NCI-H1417 treated with DMSO at 0.1 percent for 48 hours (cell line): ENCODE results near the gene ANO1.

Experiments
- DNase-seq: peaks from one replicate; lab custom pipeline; 2025; lab: John Stamatoyannopoulos, UW

The ANO1 gene

DNA sequence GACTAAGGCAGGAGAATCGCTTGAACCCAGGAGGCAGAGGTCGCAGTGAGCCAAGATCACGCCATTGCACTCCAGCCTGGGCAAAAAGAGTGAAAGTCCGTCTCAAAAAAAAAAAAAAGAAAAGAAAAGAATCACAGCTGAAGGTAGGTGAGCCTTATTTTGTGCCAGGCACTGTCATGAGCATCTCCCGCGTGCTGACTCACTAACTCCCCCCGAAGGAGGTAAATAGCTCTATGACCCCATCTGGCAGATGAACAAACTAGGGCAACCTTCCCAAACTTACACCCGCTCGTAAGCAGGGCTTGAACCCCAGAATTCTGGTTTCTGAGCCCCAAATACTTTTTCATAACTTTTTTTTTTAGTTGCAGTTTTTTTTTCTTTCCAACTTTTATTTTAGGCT, 60.3 kb downstream of the ANO1 start:
- DNase-seq = no peak

DNA sequence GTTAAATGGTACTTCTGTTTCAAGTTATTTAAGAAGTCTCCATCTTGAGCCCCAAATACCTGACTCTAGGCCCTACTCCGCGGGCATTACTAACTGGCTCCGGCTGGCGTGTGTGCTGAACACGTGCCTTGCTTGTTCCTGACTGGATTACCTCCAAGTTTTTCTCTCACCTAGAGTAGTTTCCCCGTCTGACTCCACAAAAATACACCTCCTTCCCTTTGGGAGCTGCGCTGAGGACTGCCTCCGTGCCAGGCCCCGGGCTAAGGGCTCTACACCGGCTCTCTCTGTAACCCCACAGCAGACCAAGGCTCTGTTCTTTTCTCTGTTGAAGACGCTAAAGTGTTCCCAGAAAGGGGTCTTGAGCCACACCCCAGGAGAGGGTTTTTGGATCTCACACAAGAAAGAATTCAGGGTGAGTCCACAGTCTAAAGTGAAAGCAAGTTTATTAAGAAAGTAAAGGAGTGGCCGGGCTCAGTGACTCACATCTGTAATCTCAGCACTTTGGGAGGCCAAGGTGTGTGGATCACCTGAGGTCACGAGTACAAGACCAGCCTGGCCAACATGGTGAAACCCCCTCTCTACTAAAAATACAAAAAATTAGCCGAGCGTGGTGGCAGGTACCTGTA, 61.8 kb downstream of the ANO1 start:
- DNase-seq = no peak

DNA sequence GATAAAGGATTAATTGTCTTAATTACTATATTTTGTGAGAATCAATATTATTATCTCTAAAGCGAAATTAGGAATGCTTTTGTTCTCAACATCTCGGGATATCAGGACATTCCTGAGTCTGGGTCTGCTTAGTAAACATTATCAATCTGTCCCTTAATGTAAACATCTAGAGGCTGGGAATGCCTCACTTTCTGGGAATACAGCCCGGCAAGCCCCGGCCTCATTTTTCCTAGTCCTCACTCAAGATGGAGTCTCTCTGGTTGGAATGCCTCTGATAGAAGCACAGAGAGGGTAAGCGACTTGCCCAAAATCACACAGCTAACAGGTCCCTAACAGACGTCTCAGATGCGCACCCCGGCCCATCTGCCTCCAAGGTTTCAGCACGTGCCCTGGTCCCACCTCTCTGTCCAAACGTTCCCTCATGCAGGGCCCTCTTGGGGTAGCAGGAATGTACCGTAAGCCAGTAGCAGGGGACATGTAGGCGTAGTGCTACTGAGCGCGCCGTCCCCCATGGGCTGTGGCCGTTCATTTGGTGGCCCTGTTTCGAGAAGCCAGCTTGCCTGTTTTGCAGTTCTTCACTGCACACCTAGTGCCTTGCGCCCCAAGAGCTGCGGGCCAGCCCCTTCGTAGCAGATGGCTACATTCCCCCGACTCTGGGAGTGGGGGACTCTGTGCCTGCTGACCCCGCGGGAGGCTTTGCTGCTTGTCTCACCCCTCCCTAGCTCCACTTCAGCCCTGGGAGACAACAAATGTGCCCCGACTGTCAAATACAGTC, 62.8 kb downstream of the ANO1 start:
- DNase-seq = no peak

DNA sequence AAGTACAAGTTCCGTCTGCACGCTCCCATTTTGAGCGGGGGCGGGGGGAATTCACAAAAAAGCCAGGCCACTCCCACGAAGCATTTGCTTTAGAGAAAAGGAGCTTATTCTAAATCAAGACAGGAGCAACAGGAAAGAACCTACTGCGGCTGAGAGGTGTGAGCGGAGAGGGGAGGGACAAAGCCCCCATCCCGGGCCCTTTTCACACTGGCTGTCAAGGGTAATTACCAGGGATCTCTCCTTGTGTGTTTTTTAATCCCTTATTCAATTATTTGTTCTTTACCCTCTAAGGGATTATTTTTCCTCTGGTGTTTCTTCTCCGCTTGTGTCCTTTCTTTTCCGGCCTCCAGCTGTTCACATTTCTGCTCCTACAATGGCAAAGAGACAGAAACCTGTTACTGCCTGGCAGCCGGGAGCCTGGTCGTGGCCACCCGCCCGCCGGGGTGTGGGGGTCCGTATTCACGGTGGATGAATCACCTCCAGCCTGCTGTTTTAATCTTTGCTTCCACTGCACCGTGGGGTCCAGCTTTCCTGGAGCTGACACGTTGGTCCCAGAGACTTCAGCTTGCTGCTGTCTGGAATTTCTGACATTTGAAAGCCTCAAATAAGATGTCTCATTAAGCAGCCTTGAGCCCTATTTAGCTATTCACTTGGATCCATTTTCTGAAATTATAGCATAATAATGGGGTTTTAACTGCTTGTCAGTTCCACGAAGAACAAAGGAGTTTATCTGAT, 63.5 kb downstream of the ANO1 start:
- DNase-seq = no peak

DNA sequence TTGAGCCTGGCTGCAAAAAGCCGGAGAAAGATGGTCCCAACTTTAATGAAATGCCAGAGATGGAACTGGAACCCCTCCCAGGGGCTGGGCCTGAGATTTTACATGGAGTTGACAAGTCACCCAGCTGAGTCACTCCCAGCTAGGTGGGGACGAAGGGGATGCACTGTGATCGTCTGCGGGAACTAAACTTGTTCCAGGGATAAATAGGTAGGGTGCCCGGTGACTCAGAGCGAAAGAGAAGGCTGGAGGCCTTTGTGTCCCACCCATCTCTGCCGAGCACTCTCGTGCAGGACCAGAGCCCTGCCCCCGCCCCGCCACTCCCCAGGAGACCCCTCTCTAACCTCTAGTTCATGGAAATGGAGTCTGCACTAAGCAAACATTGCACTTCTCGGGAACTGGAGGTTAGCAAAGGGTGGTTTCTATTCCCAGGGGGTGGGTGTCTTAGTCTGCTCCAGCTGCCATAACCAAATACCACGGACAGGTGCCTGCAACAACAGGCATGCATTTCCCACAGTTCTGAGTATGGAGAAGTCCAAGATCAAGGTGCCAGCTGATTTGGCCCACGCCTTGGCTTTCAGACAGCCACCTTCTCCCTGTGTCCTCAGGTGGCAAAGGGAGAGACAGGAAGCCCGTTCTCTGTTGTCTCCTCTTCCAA, 64.2 kb downstream of the ANO1 start:
- no peak for DNase-seq

DNA sequence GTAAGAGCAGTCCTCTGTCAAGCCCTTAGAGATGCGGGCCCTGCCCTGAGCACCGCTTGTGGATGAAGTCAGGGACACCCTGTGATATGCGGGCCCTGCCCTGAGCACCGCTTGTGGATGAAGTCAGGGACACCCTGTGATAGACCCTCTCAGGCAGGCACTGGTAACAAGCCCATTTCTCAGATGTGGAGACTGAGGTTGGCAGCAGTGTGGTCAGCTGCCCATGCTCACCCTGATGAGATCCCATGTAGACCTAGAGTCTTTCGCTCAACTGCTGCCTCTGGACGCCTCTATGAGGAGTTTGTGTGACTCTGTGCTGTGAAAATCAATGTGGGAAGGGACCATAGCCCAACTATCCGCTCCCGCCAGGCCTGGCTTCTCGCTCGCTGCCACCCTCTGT, 66.1 kb downstream of the ANO1 start:
- no peak for DNase-seq

DNA sequence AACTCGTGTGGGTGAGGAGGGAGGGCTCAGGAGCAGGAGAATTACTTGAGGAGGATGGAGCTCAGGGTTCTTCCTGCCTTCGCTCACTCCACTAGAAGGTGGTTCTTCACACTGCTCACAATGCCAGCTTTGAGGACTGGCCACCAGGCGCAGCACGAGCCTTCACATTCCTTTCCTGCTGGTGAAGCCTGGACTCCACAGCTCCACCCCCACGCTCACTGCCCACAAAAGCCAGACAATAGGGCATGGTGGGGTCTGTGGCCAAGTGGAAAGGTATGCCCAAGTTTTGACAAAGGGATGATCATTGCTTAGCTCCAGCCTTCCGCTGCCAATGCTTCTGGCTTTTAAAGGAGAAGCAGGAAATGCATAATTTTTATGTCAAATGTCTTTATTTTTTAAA, 67.0 kb downstream of the ANO1 start:
- no peak for DNase-seq

DNA sequence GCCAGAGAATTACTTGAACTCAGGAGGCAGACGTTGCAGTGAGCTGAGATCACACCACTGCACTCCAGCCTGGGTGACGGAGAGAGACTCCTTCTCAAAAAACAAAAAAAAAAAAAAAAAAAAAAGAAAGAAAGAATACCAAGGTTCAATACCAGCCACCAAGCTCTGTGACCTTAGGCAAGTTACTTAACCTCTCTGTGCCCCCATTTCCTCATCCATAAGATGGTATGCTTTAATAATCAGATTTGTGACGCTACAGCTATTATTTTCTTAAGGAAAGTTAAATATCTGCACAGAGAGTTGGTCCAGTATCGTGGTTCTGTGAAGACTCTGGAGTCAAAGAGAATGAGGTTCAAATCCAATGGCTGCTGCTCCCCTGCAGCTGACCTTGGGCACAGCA, 67.7 kb downstream of the ANO1 start:
- DNase-seq = no peak

DNA sequence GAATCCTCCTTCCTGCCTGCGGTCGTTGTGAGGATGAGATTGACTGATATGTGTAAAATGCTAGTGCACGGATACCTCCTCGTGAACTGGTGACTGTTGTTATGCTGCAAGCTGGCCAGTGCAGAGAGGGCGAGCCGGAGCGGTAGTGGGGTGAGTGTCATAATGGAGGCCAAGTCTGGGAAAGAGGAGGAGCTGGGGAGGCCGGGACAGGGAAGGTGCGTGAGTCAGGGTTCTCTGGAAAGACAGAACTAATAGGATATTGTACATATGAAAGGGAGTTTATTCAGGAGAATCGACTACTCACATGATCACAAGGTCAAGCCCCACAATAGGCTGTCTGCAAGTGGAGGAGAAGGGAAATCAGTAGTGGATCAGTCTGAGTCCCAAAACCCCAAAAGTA, 68.2 kb downstream of the ANO1 start:
- DNase-seq = no peak

DNA sequence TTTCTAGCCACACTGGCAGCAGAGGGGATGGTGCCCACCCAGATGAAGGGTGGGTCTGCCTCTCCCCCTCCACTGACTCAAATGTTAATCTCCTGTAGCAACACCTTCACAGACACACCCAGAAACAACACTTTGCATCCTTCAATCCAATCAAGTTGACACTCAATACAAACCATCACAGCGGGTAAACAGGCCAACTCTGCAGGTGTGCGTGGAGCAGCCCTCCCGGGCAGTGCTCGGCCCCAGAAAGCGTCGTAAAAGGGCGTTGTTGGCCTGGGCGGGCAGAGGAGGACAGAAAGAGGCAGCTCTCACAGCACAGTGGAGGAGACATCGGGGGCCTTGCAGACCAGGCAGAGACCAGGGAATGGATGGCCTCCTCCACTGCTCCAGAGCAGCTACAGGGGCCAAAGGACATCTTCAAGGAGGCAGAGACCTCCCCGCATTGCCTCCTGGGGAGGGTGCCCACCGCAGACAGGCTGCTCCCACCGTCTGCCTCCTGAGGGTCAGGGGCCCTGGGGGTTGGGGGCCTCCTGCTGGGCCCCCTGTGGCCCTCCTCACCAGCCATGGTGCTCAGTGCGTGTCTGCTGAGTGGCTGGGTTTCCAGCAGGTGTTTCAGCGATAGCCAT, 68.9 kb downstream of the ANO1 start:
- DNase-seq = no peak

DNA sequence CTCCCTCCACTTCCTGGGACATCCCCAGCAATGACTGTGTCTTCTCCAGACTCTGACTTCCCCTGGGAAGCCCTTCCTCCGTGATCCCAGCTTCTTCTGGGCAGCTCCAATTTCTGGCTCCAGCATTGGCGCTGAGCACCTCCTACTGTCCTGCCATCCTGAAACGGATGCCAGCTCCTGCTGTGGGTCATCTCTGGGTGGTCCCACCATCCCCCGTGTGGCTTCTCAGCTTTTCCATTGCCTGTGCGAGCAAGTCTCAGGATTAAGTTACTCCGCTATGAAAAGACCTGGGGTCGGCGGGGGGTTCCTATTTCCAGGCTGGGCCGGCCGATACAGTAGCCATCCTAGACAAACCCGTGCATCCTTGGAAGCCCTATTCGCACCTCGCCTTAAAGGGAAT, 69.6 kb downstream of the ANO1 start:
- no peak for DNase-seq

DNA sequence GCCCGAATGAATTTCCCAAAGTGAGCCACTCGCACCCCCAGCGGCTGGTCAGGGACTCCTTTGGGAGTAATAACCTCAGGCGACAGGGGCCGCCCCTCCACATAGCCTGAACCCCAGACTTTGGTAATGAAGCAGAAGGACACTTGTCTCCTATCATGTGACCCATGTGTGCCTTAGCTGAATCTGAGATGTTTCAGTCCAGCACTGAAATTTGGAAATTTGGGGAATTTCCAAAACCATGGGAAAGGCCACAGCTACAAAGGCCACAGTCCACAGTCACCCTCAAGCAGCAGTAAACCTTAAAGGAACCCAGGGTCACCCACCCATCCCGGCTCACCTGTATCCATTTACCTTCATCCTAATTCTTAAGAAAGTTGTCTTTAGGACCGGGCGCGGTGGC, 73.6 kb downstream of the ANO1 start:
- no peak for DNase-seq

DNA sequence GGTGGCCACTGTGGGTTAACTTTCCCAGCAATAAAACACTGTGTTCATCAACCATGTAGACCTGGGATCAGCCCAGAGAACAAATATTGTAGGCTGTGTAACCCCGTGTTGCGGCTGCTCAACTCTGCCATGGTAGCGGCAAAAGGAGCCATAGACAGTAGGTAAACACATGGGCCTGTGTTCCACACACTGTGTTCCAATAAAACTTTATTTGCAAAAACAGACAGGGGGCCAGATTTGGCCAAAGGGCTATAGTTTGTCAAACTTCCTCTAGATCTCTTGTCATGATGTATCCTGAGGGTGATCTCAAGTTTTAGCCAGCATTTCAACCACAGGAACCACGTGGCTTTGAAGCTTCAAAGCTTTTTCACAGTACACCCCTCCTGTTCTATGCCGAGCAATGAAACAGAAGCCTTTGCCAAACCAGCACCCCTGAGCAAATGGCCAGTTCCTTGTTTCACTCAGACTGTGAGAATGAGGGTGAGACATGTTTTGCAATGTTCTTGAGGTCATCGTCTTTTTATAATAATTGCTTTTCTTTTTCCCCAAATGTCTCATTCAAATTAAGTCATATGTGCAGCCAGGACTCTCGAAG, 75.1 kb downstream of the ANO1 start:
- no peak for DNase-seq

DNA sequence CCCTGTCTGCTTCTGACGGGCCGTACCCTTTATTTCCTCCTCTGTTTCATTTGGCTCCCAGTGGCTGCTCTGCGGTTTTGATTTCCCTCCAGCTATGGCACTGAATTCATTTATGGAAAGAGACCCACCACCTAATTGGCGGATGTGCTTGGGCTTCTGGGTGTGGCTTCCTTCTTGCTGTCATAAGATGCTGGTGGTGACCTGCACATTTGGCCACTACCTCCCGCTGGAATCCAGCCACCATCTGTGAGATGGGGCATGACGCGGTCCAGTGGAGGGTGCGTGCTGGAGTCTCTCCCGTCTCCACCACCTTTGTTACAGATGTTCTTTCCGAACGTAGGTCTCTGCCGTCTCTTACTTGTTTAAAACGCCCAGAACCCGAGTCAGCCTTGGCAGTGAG, 77.3 kb downstream of the ANO1 start:
- DNase-seq = no peak

DNA sequence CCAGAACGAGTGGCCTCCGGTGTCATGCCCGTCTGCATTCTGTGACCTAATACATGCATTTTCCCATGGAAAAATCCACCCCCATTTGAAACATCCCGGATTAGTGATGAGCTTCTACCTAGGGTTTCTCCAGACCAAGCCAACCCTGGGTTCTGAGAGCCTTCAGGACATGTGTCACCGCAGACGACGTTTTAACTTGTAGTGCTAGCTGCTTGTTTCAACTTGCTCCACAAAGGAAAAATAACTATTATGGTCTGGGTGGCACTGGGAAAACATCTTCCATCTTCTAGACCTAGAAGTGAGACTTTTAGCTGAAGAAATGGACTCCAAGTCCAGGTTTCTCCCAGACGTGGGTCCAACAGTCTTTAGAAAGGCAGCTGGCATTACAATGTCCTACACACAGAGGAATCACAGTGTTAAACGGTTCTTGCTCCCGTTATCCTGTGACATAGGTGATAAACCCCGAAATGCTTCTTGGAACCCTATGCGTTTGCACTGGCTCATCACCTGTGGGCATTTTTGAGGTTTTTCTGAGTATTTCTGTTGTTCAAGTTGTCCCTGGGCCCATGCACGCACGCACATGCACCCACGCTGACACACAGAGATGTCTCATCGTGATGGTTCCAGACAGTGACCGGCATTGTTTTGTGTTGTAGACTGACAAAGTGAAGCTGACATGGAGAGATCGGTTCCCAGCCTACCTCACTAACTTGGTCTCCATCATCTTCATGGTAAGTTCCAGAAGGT, 78.3 kb downstream of the ANO1 start:
- DNase-seq = no peak

DNA sequence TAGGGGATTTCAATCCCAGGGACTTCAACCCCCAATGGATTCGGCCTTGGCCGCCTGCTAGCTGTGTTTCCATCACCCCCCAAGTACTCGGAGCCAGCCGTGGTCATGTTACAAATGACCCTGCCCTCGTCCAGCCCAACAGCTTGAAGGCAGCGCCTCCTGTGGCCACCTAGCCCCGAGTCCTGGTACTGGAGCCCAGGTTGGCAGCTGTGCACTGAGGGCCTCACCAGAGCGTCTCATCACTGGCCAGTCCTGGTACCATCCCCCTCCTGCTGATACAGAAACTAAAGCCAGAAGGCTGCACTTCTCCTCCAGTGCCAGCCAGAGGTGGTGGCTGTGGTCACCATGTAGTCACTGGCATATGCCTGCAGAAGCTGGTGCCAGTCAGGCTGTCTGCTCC, 80.1 kb downstream of the ANO1 start:
- no peak for DNase-seq

DNA sequence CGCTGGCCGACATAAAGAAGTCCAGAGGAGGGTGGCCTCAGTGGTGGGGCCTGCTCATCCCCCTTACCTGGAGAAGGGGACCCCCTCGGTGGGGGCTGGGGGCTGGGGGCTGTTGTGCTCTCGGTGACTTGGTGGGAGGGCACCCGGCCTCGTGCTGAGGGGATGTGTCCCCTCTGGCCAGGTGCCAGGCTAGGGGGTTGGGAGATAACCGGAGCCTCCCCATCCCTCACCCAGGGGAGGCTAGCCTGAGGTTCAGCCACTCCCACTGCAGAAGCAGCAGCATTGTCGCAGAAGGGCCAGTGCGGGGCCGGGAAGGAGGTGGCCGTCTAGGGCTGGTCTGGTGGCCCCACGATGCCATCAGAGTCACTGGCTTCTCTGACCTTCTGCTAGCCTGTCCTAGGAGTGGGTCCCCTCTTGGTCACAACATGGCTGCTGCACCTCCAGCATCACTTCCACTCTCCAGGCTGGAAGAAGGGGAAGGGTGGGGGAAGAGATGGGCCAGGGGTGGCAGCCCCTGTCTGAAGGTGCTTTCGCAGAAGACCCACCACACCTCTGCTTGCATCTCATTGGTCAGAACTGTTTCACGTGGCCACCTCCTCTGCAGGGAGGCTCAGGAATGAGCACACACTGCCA, 80.8 kb downstream of the ANO1 start:
- no peak for DNase-seq

DNA sequence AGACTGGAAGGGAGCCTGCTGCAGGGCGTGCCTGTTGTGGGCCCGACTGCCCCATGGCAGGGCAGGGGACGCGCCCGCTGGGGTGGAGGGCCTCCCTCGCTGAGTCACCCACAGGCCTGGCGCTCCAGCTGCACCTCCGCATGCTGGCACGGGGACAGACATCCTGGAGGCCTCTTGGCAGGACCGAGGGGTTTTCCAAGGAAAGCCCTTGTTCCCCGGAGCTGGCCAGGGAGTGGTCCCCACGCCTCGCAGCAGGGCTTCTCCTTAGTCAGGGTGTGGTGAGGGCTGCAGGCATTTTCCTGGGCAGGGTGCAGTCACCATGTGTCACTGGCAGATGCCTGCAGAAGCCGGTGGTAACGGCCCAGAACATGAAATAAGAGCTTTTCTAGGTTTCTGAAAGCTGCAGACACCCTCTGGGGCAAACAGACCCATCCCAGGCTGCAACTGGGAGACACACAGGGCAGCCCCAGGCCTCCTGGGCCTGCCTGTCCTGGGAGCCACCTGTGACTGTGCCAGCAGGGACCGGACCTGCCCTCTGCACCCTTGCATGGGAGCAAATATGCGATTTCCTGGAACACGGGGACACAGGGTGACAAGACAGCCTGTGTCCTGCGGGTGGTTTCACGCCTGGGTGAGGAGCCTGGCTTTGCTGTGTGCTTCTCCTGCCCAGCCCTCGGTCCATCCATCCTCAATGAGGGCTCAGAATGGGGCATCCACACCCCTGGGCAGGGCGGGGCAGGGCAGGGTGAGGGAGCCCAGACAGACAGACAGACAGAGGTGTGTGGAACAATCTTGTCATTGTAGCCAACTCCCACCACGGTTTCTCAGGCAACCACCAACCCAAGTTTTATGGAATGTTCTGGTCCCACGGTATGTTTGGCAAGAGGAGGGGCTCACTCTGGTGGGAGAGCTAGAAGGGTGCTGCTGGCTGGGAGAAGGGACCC, 81.8 kb downstream of the ANO1 start:
- DNase-seq = no peak

DNA sequence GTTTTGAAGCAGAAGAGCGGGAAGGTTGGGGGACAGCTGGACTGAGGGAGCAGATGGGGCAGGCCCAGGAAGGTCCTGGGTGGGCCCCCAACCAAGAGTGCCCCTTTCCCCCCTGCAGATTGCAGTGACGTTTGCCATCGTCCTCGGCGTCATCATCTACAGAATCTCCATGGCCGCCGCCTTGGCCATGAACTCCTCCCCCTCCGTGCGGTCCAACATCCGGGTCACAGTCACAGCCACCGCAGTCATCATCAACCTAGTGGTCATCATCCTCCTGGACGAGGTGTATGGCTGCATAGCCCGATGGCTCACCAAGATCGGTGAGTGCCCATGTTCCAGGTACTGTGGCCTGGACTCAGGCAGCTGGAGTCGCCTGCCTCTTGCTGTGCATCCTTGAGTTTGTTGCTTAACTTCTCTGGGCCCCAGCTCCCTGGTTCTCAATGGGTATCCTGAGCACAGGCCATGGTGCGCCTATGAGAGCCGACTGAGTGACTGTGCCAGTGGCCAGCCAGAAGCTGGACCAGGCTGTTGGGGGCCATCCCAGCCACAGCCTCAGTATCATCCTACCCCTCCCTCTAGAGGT, 83.0 kb downstream of the ANO1 start:
- DNase-seq = no peak
